Thyroid gland (tissue), 4 donors: Measurements from ENCODE around the gene ENPP3.

ENCODE experiments used
- POLR2A ChIP-seq, 2 donors: fragments of 450-650 bp; IDR thresholded peaks; one replicate each; pipeline ENCODE4 v1.6.1; 2017; ENCODE audit warnings: antibody characterized with exemption in 2 of 2, mild to moderate bottlenecking in 2 of 2, moderate library complexity in 1 of 2
- TF ChIP-seq, protein P1 (sequence below), 6 experiments: fragments of 200-600 bp in 3 of 6; fragments of 450-650 bp in 3 of 6; sonication (generic) in 3 of 6; IDR thresholded peaks; one replicate each; pipeline ENCODE4 v1.5.1; 2016 to 2019; ENCODE audit warnings: antibody characterized with exemption in 6 of 6, mild to moderate bottlenecking in 2 of 6, inconsistent platforms in 1 of 6, moderate library complexity in 1 of 6

DNA sequence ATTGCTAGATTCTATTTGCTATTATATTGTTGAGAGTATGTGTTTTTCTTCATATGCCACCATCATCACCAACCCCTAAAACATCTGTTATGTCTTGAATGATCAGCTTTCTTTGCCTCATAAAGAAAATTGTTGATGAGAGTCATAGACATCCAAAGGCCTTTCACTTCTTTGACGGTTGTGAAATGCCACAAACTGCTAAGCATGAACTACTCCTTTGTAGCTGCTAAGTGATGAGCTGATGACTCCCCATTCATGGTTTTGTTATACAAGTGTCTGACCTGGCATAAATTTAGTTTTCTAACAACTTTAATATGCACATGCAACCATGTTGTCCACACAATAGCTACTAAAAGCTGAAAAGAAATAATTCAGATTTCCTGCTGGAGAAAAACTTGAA lies 8.4 kb upstream of the ENPP3 start:
- TF ChIP-seq, protein P1, sequence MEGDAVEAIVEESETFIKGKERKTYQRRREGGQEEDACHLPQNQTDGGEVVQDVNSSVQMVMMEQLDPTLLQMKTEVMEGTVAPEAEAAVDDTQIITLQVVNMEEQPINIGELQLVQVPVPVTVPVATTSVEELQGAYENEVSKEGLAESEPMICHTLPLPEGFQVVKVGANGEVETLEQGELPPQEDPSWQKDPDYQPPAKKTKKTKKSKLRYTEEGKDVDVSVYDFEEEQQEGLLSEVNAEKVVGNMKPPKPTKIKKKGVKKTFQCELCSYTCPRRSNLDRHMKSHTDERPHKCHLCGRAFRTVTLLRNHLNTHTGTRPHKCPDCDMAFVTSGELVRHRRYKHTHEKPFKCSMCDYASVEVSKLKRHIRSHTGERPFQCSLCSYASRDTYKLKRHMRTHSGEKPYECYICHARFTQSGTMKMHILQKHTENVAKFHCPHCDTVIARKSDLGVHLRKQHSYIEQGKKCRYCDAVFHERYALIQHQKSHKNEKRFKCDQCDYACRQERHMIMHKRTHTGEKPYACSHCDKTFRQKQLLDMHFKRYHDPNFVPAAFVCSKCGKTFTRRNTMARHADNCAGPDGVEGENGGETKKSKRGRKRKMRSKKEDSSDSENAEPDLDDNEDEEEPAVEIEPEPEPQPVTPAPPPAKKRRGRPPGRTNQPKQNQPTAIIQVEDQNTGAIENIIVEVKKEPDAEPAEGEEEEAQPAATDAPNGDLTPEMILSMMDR (IDR thresholded peaks at IDR 0.05) = no peak
- TF ChIP-seq POLR2A (IDR thresholded peaks at IDR 0.05) = no peak
